HG03457 (cell line): ENCODE data around the gene GARS1.

Experiments
- ATAC-seq: cut with Tn5 transposase; IDR thresholded peaks from one replicate; pipeline ENCODE4 v1.9.1; 2021; ENCODE audit warnings: moderate number of reproducible peaks; ENCODE audit not compliant: unreplicated experiment

Gene GARS1

DNA sequence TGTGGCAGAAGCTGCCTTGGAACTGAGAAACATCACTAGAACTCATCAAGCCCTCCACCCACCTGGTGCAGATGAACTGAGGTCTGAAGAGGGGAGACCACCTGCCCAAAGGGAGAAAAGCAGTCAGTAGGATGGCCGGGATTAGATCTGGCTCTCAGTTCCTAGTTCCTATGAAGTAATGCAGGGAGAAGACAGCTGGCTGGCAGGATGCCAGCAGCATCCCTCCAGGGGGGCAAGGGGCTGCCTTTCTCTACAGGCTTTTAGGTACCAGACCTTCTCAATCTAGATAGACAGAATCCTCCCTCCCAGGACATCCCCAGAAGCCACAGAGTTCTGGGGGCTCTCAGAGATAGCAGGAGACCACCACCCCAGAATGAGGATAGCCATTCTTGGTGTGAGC lies 79.7 kb downstream of the GARS1 start:
- no peak for ATAC-seq

DNA sequence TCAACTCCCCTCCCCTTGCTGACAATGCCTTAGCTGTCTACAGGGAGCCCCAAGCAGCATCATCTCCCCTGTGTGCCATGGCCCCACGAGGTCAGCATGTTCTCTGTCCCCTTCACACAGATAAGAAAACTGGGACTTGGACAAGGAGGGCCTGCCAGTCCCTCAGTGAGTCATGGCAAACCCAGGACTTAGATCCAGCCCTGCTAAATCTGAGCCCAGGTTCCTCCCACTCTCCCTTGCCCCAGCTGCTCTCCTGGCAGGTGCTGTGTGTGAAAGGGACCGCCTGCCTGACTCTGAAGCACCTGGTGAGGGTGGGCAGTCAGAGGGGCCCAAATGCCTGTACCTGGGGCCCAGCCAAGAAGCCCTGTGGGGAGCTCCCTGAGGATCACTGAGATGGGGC lies 80.2 kb downstream of the GARS1 start:
- ATAC-seq, result no peak

DNA sequence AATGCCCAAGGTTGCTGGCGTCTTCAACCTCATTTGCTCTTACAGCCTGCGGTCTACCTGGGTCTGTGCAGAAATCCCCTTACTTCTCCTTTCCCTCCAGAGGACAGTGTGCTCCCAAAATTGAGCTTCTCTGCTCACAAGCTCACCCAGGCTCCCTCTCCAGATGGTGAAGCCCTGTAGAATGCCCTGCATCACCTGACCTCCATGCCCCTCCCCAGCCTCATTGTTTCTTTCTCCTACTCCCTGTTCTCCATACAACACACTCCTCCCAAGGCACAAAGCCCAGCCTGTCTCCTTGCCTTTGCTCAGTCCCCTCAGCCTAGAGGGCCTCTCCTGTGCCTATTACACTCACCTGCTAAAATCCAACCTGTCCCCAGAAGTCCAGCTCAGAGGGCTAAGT lies 84.1 kb downstream of the GARS1 start:
- no peak for ATAC-seq

DNA sequence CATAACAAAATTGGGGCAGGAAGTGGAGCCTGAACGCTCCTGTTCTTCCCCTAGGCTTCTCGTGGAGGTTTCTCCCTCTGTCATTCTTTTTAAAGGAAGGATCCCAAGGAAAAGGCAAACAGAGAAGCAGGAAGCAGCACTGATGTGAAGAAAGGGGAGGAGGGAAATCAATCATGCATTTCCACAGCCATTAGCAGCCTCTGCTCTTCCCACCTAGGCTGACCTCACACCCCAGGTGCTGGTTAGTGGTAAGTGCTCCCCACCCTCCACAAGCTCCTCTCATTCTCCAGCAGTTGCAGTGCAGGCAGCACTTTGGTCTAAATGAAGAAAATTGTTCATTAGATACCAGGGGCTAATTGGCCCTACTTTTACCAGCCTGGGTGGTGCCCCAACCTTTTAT lies 85.0 kb downstream of the GARS1 start:
- ATAC-seq, result no peak

DNA sequence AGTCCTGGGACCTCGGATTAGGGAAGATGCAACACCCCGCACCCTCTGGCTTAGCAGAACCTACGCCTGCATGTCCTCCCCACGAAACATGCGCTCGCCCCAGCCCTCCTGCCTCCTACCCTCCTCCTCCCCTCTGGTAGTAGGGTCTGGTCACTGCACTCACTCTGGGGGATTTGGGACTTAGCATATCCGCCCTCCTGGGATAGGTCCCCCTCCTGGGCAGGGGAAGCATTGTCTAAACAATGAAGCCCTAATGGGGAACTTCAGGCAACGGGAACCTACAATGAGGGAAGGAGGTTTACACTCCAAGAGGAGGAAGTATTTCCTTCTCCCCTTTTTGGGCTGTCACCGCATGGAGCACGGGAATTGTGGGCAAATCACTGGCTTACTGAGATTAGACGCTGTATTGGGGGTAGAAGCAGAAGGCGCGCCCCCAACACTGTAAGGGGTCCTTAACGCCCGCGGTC lies 86.7 kb downstream of the GARS1 start:
- ATAC-seq, result no peak

DNA sequence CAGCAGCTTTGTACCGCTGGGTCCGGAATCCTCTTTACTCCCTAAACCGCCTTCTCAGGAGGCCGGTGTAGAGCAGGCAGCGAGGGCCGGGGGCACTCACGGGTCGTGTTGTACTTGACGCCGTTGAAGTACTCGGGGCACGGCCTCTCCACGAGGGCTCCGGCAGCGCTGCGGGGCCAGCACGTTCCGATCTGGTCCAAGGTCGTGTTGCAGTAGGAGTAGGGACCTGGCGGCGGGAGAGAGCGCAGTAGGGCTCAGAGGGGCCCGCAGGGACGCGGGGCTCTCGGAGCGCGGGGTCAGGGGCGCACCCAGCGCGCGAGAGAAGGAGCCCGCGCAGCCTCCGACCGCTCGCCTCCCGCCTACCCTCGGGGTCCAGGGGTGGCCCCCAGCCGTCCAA lies 87.1 kb downstream of the GARS1 start:
- no peak for ATAC-seq

DNA sequence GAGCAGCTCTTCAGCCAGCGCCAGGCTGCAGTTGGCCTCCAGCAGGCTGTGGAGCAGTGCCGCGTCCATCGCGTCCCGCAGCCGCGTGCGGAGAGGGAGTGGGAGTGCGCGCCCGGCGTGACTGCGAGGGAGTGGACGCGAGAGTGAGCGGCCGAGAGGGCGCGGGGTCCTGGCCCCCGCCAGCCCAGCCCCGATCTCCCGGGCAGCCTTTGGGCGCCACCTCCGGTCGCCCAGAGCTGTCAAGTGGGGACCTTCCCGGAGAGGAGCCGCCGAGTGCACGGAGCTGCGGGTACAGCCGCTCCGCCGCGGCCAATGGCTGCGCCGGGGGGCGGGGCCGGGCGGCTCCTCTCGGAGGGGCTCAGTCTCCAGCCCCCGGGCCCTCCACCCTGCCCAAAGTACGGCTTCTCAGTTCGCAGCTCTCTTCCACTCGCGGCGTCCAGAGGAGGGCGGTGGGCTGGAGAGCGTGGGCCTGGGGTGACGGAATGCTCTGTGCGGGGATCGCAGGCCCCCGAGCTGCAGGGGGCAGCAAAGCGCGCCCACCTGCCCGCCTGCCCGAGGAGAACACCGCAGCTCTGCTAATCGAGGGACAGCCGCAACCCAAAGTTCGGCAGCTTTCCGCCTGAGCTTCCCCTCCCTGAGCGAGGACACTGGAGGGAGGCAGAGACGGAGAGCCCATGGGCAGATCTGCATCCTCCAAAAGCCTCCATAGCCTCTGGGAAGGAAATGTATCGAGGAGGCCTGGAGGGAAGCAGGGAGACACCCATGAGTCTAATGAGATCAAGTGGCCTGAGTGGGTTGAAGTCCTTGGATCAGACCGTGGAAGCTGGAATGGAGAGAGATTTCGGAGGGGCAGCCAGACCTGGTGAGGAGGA lies 87.8 kb downstream of the GARS1 start, which contains the start of gene CRHR2:
Gene CRHR2, minus strand, starts transcription at position 245 of the 872 bp plus-strand sequence. Its CDS starts 176 bp downstream, at position 69.
- no peak for ATAC-seq

DNA sequence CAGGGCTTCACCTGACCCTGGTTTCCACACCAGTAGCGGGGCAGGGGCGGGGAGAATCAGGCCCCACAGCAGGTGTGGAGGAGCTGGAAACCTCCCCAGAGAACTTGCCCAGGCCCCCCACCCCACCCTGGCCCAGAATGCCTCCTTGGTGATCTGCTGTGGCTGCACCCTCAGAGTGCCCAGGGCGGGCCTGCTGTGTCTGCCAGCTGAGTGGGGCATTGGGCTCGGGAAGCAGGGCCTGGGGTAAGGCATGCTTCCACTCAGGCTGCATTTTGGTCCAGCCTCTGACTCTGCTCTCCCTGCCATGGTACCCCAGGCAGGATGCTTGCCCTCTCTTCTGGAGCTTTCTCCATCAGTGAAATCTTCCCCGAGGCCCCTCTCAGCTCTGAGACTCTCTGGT lies 88.6 kb downstream of the GARS1 start:
- no peak for ATAC-seq
